A204.1 (cell line): ENCODE measurements around the gene MAST3.

Experiments
- FAIRE-seq: peaks from 2 replicates; lab custom pipeline; 2012; peaks lifted over from hg19 to GRCh38; lab: Jason Lieb, UNC

The MAST3 gene

DNA sequence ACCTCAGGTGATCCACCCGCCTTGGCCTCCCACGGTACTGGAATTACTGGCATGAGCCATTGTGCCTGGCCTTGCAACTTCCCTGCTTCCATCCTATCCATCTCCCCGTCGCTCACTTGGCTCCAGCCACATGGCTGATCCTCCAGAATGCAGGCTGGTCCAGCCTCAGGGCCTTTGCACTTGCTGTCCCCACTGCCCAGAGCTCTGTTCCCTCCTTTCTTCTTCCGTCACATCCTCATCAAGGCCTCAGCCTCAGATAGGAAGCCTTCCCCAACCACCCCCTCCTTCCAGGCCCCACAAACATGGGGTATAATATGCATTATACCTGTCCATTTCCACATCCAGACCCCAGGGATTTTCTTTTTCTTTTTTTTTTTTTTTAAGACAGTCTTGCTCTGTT is 16.2 kb downstream of the MAST3 start:
- no peak for FAIRE-seq

DNA sequence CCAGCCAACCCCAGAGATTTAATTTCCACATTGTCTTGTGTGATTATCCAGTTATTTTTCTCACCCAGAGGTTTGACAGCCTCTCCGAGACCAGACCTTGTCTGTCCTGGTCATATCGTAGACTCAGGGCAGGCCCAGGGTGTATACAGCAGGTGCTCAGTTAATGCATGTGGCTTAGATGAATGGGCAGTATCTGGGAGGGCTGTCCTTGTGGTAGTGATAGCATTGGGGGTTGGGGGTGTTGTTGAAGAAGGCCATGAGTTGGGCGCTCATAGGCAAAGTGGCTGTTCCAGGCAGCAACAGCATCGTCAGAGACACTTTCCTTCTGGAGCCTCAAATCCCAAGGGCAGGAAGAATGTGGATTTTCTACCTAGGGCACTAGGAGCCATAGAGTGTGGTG is 16.9 kb downstream of the MAST3 start:
- FAIRE-seq = no peak

DNA sequence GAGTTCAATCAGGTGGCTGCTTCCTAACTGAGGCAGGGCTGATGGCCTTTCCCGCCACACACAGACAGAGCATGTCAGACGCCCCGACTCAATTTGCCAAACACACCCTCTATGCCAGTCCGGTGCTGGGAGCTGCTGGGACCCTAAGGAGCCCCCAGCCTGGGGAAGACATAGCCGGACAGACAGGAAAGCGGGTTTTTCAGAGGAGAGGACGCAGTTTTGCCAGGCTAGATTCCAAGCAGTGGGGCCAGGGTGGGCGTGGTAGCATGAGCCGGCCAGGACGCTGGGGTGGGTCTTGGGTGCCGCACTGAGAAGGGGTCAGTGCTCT is 19.8 kb downstream of the MAST3 start:
- no peak for FAIRE-seq

DNA sequence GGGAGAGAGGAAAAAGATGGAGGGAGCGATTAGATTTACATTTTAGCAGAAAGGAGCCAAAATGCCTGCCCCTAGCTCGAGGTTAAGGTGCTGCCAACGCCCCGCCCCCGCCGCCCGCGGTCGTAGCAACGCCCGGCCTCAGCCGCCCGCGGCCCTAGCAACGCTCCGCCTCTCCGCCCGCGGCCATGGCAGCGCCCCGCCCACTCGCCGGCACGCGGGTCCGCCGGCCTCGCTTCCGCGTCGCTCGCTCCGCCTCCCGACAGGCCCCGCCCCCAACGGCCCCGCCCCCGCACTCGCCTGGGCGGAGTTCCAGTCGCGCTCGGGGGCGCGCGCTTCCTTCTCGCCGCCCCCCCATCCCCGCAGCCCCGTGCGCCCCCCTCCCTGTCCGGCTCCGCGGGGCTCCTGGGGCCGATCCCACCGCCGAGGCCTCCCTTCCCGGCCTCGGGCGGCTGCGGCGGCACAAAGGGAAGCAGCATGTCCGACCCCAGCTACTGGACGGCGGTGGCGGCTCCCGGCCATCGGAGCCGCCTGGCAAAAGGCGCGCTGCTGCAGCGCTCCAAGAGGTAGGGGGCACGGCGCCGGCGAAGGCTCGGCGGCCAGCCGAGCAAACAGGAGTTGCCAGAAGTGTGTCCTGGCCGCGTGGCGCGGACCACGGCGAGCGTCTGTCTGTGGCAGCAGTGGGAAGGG is 20.3 kb downstream of the MAST3 start:
- FAIRE-seq = no peak

DNA sequence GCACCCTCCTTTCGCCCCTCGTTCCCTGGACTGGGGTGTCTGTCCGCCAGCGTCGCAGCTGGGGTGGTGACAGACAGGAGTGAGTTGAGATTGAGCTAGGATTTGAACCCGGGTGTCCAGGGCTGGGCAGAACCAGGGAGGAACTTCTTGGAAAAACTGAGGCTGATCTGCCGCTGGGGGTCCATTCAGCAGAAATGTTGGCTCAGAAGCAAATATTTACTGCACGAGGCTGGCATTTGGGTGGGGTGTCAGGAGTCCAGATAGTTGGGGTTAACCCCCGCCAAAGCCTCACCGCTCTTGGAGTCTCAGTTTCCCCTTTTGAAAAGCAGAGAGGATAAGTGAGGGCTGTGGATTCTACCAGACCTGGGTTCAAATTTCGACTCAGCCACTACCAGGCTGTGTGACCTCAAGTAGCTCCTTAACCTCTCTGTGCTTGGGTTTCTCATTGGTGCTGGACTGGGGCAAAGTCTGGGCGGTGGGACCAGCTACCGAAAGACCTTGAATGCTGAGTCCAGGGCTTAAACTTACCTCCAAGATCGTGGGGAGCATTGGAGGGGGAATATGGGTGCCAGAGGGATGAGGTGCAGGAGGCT is 20.9 kb downstream of the MAST3 start:
- FAIRE-seq = no peak

DNA sequence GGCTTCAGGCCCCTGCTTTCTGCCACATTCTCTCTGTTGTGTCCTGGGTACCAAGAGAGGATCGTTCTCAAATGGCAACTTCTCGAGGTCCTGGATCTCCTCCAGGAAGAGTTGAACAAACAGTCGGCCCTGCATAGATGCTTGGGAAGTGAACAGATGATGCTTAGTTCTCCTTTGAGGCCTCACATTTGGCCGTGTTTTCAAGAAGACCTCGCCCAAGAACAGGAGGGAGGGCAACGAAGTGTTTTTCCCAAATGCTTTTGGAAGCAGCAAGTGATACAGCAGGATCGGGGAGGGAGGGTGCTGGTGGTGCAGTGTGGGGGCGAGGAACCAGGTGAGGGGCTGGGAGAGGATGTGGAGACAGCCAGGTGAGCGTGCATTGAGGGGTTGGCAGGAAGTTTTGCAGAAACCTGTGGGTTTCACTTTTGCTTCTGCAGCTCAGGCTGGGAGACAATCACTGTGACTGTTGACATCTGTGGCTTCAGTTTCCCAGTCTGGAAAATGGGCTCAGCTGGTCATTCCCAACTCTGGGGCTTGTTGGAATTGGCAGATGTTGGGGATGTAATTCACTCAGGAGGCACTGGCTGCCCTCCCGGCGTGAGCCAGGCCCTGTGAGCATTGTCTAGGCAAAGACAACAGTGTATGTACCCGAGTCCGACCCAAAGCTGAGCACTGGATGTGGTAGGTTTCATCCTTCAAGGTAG is 21.6 kb downstream of the MAST3 start:
- no peak for FAIRE-seq

DNA sequence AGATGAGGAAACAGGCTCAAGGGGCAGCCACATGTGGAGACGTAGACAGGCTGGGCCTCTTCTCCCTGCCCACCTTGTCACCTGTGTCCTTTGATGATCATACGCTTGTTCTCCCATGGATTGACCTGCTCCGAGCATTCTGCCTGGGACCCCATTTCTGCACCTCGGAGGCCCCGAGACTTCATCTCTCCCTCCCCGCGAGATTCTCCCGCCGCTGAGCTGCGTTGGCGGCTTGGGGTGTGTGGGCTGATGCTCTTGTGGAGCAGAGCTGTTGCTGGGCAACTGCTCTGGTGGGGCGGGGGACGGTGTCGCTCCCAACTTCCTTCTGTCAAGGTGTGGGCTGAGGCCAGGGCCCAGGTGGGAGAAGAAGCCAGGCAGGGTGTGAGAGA is 22.1 kb downstream of the MAST3 start:
- FAIRE-seq = no peak

DNA sequence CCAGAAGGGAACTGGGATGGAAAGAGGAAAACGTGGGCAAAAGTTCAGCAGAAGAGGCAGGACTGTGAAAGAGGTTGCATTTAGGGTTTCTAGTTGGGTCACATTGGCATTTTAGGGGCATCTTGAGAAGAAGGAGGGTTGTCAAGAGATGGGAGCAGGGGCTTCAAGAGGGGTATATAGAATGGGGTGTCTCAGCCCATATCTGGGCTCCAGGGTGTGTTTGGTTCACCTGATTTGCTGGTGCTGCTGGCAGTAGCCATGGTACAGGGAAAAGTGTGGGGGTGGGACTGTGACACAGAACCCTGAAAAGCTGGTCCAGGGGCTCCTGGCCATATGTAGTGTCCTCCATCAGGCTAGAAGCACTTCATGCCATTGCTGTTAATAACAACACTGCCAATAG is 22.5 kb downstream of the MAST3 start:
- no peak for FAIRE-seq

DNA sequence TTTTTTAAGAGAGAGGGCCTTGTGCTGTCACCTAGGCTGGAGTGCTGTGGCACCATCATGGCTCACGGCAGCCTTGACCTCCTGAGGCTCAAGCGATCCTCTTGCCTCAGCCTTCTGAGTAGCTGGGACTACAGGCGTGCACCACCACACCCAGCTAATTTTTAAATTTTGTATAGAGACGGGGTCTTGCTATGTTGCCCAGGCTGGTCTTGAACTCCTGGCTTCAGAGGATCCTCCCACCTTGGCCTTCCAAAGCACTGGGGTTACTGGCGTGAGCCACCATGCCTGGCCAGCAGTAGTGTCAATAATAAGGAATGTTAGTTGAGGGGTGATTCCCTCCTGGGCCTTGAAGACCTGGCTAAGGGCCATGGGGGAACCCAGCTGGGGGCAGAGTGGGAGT is 23.6 kb downstream of the MAST3 start:
- no peak for FAIRE-seq

DNA sequence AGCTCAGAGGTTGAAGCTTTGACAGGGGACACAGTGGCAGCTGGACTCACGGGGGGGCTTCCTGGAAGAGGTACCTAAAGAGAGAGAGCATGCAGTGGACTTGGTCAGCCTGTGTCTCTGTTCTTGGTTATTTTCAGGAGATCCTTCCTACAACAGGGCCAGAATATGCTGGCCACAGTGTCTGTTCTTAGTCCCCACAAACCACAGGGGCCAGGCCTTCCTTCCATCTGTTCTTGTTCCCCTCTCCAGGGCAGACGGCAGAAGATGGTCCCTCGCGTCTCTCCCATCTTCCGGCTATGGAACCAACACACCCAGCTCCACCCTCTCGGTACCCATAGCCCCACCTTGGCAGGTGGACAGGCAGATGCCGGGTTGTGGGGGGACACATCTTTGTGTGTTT is 24.8 kb downstream of the MAST3 start:
- no peak for FAIRE-seq

DNA sequence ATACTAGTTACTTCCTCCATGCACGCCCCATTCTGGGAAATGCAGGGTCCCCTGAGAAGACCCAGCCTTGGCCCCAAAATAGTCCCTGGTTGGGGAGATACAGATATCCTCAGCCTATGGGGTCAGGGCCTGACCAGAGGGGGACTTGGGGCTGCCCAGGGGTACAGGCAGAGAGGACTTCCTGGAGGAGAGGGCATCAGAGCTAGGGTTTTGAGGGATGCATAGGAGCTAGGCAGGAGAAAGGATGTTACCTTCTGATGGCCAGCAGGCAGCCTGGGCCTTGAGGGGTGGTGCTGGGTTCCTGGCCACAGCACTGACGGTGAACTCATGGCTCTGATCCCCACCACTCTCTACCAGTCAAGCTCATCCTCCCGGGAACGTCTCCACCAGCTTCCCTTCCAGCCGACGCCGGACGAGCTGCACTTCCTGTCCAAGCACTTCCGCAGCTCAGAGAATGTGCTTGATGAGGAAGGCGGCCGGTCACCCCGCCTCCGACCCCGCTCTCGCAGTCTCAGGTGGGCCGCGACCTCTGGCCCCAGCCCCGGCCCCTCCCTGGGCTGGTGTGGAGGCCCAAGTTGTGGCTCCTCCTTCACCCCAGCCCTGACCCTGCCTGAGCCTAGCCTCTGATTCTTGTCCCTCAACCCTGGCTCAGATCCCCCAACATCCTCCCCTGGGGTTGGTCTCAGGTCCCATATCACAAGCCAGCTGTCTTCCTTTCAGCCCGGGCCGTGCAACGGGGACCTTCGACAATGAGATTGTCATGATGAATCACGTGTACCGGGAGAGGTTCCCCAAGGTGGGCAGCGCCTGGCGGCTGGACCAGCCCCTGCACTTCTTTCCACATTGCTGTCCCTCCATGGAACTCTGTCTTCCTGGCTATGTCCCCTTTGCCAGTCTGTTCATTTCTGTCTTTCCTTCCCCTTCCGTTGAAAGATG is 25.6 kb downstream of the MAST3 start:
- FAIRE-seq = no peak

DNA sequence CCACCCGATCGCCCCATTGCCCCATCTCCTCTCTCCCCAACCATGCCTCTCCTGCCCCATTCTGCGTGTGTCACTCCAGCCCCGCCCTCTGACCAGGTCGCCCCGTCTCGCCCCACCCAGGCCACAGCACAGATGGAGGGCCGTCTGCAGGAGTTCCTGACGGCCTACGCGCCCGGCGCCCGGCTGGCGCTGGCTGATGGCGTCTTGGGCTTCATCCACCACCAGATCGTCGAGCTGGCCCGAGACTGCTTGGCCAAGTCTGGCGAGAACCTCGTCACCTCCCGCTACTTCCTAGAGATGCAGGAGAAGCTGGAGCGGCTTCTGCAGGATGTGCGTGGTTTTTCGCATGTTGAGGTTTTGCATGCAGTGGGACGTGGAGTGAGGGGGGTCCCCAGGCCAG is 26.2 kb downstream of the MAST3 start:
- FAIRE-seq = no peak

DNA sequence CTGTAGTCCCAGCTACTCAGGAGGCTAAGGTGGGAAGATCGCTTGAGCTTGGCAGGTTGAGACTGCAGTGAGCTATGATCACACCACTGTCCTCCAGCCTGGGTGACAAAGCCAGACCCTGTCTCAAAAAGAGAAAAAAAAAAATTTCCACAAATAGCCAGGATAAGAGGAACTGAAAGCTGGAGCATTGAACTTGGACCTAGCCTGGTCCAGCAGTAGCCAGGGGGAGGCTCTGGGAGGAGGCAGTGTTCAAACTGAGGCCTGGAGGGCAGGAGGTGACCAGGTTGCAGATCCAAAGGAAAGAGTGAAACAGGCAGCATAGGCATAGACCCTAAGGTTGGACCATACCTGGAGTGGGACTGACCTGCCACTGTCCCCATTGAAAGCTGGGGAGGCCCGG is 28.5 kb downstream of the MAST3 start:
- FAIRE-seq = no peak

DNA sequence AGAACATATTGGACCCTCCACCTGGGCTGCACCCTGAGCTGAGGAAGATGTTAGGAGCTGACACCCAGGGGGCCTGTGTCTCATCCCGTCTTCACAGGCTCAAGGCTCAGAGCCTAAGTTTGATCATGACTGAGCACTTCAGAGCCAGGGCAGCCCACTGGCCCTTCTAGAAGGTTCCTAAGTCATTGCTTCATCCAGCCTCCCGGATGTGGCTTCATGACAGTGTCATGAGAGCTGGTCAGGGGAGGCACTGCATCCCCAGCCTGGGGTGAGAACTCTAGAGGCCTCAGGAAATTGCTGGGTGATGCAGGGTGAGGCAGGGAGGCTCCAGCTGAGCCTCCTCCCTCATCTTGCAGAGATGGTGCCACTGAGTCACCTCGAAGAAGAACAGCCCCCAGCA is 30.5 kb downstream of the MAST3 start:
- FAIRE-seq = no peak

DNA sequence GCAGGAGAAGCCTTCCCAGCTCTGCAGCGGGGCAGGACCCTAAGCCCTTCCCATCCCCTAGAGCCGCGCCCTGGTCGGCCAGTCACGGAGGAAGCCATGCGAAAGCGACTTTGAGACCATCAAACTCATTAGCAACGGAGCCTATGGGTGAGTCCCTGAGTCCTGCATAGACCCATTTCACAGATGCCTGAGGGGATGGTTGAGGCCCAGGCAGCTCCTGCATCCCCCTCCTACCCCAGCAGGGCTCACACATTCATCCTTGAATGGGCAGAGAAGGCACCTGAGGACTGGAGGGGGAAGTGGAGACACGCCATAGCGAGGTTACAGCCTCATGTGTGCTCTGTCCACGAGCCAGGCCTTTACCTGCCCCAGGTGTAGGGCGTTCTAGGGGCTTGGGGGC is 31.2 kb downstream of the MAST3 start:
- no peak for FAIRE-seq

DNA sequence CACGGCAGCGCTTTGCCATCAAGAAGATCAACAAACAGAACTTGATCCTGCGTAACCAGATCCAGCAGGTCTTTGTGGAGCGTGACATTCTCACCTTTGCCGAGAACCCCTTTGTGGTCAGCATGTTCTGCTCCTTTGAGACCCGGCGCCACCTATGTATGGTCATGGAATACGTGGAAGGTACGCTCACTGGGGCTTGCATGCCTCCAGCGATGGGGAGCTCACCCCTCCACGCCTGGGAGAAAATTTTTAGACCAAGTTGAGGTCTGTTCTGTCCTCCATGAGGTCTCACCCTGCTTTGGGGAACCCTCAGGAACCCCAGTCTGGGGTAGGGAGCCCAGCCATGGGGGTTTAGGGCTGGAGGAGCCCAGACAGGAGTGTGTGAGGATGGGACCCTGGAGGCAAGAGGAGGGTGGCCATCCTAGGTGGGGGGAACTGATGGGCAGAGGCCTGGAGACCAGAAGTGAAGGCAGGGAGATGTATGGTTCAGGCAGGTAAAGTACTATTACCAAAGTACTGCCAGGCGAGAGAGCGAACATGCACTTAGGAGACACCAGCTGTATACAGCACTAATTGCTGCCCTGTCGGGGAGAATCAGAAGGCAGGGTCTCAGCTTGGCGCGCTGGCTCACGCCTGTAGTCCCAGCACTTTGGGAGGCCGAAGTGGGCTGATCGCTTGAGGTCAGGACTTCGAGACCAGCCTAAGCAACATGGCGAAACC is 33.1 kb downstream of the MAST3 start:
- no peak for FAIRE-seq

DNA sequence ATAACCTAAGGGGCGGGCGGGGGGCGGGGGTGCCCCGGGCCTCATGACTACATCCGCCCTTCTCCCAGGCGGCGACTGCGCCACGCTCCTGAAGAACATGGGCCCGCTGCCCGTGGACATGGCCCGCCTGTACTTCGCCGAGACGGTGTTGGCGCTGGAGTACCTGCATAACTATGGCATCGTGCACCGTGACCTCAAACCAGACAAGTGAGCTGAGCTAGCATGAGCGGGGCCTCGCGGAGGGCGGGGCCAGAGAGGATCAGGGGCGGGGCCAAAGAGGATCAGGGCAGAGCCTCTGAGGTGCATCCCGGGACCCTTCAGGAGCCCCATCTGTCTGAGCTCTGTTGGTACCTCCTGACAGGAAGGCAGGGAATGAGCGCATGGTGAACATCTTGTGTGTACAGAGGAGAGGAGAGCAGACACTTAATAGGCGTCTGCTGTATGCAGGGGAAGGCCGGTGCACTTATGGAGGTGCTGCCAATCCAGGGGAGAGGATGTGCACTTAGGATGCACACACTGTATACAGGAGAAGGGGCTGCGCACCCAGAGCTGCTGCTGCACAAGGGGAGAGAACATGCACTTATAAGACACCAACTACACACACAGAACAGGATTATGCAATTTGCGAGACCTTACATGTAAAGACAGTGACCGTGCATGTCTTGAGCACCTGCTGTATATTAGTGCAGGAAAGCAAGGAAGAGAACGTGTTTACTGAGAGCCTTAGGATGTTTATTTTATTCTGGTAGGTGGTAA is 34.4 kb downstream of the MAST3 start:
- no peak for FAIRE-seq

DNA sequence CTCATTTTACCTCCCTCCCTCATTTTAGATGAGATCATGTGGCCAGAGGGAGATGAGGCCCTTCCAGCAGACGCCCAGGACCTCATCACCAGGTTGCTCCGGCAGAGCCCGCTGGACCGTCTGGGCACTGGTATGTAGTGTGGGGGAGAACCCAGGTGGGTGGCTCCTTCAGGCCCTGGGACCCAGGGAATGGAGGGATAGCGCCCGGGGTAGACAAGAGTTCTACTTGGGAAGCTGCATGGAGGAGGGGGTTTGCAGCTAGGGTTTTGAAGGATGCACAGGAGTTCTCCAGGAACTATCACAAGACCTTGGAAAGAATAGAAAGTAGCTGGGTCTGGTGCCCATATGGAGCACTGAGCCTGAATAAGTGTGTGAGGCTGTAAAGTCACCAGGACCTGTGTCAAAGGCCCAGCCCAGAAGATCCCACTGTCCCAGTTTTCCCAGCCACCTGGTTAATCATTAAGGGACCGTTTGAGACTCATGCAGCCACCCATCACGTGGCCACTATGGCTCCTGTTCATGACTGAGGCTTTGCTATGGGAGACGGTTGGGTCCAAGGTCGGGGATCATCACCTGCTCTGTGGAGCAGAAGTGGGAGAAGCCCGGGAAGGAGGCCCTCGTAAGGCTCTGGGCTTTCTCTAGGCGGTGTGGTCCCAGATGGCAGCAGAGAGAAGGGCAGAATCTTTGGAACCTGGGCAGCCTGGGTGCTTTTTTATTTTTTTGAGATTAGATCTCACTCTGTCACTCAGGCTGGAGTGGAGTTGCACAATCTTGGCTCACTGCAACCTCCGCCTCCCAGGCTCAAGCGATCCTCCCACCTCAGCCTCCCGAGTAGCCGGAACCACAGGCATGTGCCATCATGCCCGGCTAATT is 38.4 kb downstream of the MAST3 start:
- FAIRE-seq = no peak

DNA sequence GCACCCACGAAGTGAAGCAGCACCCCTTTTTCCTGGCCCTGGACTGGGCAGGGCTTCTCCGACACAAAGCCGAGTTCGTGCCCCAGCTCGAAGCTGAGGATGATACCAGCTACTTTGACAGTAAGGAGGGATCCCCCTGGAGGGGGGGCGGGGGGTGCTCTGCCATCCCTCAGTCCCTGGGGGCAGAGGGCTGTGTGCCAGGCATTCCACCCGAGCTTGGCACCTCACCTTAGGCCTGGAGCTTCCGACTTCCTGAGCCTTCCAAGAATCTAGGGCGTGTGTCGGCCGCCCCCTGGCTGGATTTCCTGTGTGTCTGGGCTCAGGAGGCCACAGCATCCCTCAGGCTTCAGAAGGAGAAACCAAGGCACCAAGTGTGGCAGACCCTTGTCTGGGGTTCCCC is 39.7 kb downstream of the MAST3 start:
- FAIRE-seq = no peak

DNA sequence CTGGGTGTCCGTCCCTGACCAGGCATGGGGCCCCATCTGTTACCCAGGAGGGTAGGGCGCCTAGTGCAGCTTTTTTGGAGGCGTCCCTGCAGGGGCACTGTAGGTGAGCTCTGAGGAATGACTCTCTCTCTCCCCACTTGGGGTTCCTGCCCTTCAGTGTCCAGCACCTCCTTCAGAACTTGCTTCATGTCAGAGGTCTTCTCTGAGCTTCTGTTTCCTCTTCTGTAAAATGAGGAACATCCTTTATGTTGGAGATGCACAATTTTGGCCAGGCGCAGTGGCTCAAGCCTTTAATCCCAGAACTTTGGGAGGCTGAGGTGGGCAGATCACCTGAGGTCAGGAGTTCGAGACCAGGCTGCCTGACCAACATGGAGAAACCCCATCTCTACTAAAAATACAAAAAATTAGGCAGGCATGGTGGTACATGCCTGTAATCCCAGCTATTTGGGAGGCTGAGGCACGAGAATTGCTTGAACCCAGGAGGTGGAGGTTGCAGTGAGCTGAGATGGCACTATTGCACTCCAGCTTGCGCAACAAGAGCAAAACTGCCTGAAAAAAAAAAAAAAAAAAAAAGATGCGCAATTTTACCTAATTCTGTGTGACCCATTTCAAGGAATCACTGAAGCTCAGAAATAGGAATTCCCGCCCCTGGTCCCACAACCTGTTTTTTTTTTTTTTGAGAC is 40.2 kb downstream of the MAST3 start:
- no peak for FAIRE-seq
